Stomach (tissue), 4 donors: ENCODE measurements around the gene CRTC1.
"Not testable (repeated sequence)": the region's sequence is repeated elsewhere in the genome, so short reads cannot be mapped to it uniquely, and the experiment has no call there.

ENCODE experiments used
- EP300 ChIP-seq: sonication (generic); formaldehyde crosslinking; IDR thresholded peaks from one replicate; pipeline ENCODE4 v1.6.1; 2017; ENCODE audit warnings: antibody characterized with exemption
- POLR2A ChIP-seq, 4 donors: fragments of 450-650 bp; IDR thresholded peaks; one replicate each; pipeline ENCODE4 v1.6.1; 2016; ENCODE audit warnings: antibody characterized with exemption in 4 of 4, control low read depth in 2 of 4, mild to moderate bottlenecking in 1 of 4, moderate library complexity in 1 of 4
- POLR2AphosphoS5 ChIP-seq, 3 donors: sonication (generic); formaldehyde crosslinking; IDR thresholded peaks; one replicate each; pipeline ENCODE4 v1.6.1; 2016; ENCODE audit warnings: antibody characterized with exemption in 3 of 3
- TF ChIP-seq, protein P1 (sequence below), 7 experiments: fragments of 450-650 bp in 4 of 7; fragments of 200-600 bp in 3 of 7; sonication (generic) in 3 of 7; IDR thresholded peaks; one replicate each; pipeline ENCODE4 v1.5.1; 2016 to 2019; ENCODE audit warnings: antibody characterized with exemption in 7 of 7, control low read depth in 2 of 7, mild to moderate bottlenecking in 1 of 7

DNA sequence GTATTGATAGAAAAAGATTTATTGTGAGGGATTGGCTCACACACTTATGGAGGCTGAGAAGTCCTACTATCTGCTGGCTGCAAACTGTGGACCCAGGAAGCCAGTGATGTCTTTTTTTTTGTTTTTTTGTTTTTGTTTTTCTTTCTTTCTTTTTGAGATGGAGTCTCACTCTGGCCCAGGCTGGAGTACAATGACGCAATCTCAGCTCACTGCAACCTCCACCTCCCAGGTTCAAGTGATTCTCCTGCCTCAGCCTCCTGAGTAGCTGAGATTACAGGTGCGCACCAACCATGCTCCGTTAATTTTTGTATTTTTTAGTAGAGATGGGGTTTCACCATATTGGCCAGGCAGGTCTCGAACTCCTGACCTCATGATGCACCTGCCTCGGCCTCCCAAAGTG lies 128.2 kb downstream of the CRTC1 start:
- TF ChIP-seq, protein P1, sequence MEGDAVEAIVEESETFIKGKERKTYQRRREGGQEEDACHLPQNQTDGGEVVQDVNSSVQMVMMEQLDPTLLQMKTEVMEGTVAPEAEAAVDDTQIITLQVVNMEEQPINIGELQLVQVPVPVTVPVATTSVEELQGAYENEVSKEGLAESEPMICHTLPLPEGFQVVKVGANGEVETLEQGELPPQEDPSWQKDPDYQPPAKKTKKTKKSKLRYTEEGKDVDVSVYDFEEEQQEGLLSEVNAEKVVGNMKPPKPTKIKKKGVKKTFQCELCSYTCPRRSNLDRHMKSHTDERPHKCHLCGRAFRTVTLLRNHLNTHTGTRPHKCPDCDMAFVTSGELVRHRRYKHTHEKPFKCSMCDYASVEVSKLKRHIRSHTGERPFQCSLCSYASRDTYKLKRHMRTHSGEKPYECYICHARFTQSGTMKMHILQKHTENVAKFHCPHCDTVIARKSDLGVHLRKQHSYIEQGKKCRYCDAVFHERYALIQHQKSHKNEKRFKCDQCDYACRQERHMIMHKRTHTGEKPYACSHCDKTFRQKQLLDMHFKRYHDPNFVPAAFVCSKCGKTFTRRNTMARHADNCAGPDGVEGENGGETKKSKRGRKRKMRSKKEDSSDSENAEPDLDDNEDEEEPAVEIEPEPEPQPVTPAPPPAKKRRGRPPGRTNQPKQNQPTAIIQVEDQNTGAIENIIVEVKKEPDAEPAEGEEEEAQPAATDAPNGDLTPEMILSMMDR (IDR thresholded peaks at IDR 0.05) = not testable (repeated sequence)
- TF ChIP-seq POLR2AphosphoS5 (IDR thresholded peaks at IDR 0.05); EP300; POLR2A (IDR thresholded peaks at IDR 0.05): not testable (repeated sequence)
